ENCODE data around the gene SDS.

Gene SDS

DNA sequence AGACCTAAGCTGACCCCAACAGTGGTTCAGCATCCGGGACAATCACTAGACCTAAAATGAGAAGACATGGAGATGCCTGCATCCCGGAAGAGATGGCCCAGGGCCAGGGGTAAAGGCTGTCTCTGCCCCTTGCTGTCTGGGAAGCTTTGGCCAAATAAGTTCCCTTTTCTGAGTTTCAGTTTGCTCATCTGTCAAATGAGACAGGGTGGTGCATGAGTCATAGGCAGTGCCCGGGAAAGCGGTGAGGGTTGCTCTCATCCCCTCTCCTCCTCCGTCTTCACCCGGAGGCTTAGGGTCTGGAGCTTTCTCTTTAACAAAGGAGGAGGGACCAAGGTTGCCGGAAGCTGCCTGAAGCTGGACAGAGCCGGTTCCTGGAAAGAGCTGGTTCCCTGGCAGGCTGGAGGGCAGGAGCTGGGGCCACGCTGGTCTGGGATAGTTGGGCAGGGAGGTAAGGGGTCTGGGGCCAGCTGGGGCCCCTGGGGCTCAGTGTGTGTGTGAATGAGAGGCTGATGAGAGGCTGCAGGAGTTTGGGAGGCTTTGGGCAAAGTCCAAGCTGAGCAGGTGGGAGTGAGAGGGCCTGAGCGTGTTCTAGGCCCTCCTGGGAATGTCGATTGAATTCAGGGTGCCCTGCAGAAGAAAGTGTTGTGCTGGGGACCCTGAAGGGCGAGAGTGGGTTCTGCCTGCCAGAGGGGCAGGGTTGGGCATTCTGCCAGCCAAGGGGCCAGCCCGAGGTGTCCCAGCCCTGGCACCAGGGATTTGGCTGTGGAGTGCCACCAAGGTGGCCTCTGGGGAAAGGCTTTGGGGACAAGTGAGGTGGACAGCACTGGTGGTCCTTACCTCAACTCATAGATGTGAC is 18.6 kb upstream of the SDS start, which contains the start of gene SDSL:
SDSL (plus strand) TSS at position 351 of the 856 bp plus-strand sequence. CDS start 5,603 bp downstream, outside the sequence.
- Histone ChIP-seq H3K4me2 (peak within 1 kb of the TSS; percentile 54 to 99 (median 81)), H3K4me1 (peaks cover 14 to 70% (median 25%) of the 10 kb centered on the region in 10 experiments), H3K9ac (peak within 1 kb of the TSS; percentile 15 to 91 (median 68); a peak in 18 of 22 replicates), H3K27ac (peak within 1 kb of the TSS; percentile 21 to 86 (median 76); a peak in 19 of 22 replicates), H4K20me1 (no peaks in the 10 kb centered on the region; a peak in 1 of 22 replicates), H3K36me3 (no peaks in the 10 kb centered on the region), H3K27me3 (peaks cover 8 to 16% (median 9%) of the 10 kb centered on the region in 11 experiments), H3K4me3 (peak within 1 kb of the TSS in 8 of 10 experiments; percentile 28 to 68 (median 56); a peak in 14 of 20 replicates), H3K9me3 (replicated peaks in 1 of 11) (no peaks in the 10 kb centered on the region)
- TF ChIP-seq Cebpa-rat (IDR thresholded peaks at IDR 0.05) = no peak

DNA sequence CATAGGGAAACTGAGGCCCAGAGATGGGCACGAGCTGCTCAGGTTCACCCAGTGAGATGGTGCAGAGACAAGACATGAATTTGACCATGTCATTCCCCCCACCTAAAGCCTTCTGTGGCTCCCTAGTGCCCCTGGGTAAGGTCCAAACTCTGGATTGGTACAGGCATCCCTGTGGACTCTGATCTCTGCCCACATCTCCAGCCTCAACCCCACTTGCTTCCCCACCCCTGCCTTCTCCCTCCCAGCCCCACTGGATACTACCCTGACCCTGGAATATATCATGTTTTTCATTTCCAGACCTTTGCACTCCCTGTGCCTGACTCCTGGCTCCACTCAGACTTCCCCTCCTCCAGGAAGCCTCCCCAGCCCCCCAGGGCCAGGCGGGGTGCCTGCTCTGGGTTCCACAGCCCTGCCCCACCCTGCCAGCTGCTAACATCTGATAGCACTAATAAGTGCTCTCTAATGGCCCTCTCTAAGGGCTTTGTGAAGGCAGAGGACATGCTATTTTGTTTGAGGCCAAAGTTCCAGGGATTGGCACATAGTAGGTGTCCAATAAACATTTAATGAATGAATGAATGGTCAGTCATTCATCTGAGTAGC is 17.4 kb upstream of the SDS start:
- Histone ChIP-seq H3K4me2 (peak overlapping the region in 6 of 11 experiments; percentile 69 to 99 (median 96); a peak in 9 of 22 replicates), H3K9ac (peak overlapping the region in 1 of 11 experiments; percentile 12; a peak in 1 of 22 replicates), H3K27ac (peak overlapping the region in 5 of 11 experiments; percentile 28 to 86 (median 79); a peak in 7 of 22 replicates), H4K20me1 (no peaks in the 10 kb centered on the region; a peak in 1 of 22 replicates), H3K27me3 (peaks cover 0 to 5% (median 0%) of the 10 kb centered on the region in 11 experiments; a peak in 2 of 22 replicates), H3K36me3 (no peaks in the 10 kb centered on the region), H3K4me3 (no peak overlapping the region), H3K9me3 (replicated peaks in 1 of 11) (no peaks in the 10 kb centered on the region), H3K4me1 (peaks cover 14 to 80% (median 24%) of the 10 kb centered on the region in 10 experiments)
- no peak for TF ChIP-seq Cebpa-rat (IDR thresholded peaks at IDR 0.05)

DNA sequence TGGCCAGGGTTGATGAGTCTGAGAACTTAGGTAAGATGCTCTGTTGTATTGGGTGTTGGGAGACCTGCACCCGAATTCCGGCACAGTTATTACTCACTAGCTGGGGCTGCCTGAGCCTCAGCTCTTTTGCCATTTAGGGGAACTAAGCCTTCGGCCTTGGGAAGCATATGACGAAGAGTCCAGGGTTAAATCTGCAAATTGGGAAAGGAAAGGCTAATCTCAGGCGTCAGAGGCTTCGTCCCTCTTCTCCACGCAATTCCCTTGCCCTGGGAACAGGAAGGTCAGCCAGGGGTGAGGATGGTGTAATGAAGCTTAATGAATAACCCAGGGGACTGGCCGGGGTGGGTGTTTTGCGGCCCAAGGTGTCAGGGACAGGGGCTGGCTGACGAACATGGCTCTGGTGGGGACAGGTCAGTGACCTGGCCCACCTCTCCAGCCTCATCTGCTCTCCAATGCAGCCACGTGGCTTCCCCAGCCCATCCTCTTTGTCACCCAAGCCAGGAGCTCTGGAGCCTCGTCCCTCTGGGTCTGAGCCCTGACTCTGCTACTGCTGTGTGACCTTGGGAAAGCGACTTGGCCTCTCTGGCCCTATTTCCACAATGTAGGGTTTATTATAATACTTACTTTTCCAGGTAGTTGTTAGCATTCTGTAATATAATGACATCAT is 14.7 kb upstream of the SDS start:
- no peak overlapping the region for H3K9ac ChIP-seq
- peak overlapping the region in 1 of 11 experiments; percentile 44; a peak in 2 of 22 replicates for H3K27ac ChIP-seq
- H3K36me3 ChIP-seq = no peaks in the 10 kb centered on the region
- H3K4me2 ChIP-seq = peak overlapping the region in 3 of 11 experiments; percentile 1 to 66 (median 63); a peak in 6 of 22 replicates
- no peaks in the 10 kb centered on the region for H3K27me3 ChIP-seq
- no peak overlapping the region for H3K4me3 ChIP-seq
- TF ChIP-seq Cebpa-rat (IDR thresholded peaks at IDR 0.05) = no peak
- no peaks in the 10 kb centered on the region for H3K9me3 ChIP-seq (replicated peaks in 1 of 11)
- H3K4me1 ChIP-seq = peaks cover 16 to 83% (median 23%) of the 10 kb centered on the region in 10 experiments
- 0 out of 22 replicates have a peak, but pooled peaks cover 0 to 6% (median 0%) of the 10 kb centered on the region in 11 experiments for H4K20me1 ChIP-seq

DNA sequence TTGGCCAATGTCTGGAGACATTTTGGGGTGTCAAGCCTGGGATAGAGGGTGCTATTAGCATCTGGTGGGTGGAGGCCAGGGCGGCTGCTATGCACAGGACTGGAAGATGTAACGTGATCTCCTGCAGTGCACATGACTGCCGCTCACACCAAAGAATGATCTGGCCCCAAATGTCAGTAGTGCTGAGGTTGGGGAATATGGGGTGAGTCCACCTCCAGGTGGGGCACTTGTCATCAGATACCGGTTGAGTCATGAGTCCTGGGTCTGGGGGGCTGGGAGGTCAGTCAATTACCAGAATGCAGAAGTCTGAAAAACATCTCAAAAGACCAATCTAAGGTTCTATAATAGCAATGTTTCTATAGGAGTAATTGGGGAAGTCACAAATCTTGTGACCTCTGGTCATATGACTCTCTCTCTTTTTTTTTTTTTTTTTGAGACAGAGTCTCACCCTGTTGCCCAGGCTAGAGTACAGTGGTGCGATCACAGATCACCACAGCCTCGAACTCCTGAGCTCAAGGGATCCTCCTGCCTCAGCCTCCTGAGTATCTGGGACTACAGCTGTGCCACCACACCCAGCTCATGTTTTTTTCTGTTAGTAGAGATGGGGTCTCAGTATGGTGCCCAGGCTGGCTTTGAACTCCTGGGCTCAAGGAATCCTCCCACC is 12.5 kb upstream of the SDS start:
- no peak for TF ChIP-seq Cebpa-rat (IDR thresholded peaks at IDR 0.05)
- peak overlapping the region in 4 of 11 experiments; percentile 28 to 73 (median 57); a peak in 4 of 22 replicates for H3K9ac ChIP-seq

DNA sequence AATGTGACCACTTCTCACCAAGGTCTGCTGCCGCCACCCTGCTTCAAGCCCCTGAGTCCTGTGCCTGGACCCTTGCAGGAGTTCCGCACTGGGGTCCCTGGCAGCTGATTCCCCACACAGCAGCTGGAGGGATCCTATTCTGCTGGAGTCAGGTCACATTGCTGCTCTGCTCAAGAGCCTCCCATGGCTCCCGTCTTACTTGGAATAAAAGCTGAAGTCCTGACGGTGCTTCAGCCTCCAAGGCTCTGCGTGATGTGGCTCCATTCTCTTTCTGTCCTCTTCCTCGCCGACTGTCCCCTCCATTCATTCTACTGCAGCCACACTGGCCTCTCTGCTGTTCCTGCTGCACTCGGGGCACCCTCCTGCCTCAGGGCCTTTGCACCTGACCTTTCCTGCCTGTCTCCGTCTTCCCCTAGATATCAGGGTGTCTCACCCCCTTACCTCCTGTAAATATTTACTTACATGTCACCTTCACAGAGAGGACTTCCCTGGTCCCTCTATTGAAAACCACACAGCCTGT is 10.9 kb upstream of the SDS start:
- TF ChIP-seq Cebpa-rat (IDR thresholded peaks at IDR 0.05) = no peak
- no peaks in the 10 kb centered on the region for H3K9me3 ChIP-seq (replicated peaks in 1 of 11)

More for the DNA sequence above, 12.5 kb upstream of the SDS start:
- H3K27me3 ChIP-seq = no peaks in the 10 kb centered on the region
- H4K20me1 ChIP-seq = 0 out of 22 replicates have a peak, but pooled peaks cover 0 to 6% (median 0%) of the 10 kb centered on the region in 11 experiments
- H3K36me3 ChIP-seq = no peaks in the 10 kb centered on the region
- no peaks in the 10 kb centered on the region for H3K9me3 ChIP-seq (replicated peaks in 1 of 11)
- H3K27ac ChIP-seq = peak overlapping the region in 5 of 11 experiments; percentile 59 to 94 (median 79); a peak in 9 of 22 replicates
- peaks cover 0 to 69% (median 10%) of the 10 kb centered on the region in 10 experiments; a peak in 18 of 20 replicates for H3K4me1 ChIP-seq
- no peak overlapping the region for H3K4me3 ChIP-seq
- H3K4me2 ChIP-seq = peak overlapping the region in 5 of 11 experiments; percentile 20 to 78 (median 66); a peak in 8 of 22 replicates

DNA sequence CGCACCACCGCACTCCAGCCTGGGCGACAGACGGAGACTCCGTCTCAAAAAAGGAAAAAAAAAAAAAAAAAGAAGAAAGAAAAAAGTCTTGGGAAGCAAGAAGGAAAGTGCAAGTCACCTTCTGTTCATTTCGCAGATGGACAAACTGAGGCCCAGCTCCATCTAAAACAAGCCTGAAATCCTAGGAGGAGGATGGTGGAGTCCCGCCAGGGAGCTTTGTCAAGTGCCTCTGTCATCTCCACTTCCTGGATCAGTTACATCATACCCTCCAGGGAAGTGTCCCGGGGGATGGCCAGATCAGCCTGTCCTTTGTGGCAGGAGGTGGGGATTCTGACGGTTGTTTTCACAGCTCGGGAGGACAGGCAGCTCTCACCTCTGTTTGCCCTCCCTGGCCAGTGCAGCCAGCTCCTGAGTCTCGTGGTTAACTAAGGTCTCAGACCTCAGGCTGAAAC is 9.8 kb upstream of the SDS start:
- peaks cover 0 to 54% (median 10%) of the 10 kb centered on the region in 10 experiments; a peak in 18 of 20 replicates for H3K4me1 ChIP-seq
- H3K27ac ChIP-seq = peak overlapping the region in 1 of 11 experiments; percentile 24; a peak in 2 of 22 replicates
- H3K9ac ChIP-seq = no peak overlapping the region
- H3K9me3 ChIP-seq (replicated peaks in 1 of 11) = no peaks in the 10 kb centered on the region
- peak overlapping the region in 10 of 11 experiments; percentile 5 to 70 (median 39); a peak in 15 of 22 replicates for H3K4me2 ChIP-seq
- no peaks in the 10 kb centered on the region for H3K27me3 ChIP-seq
- H4K20me1 ChIP-seq = 0 out of 22 replicates have a peak, but pooled peaks cover 0 to 6% (median 0%) of the 10 kb centered on the region in 11 experiments
- no peaks in the 10 kb centered on the region for H3K36me3 ChIP-seq
- no peak overlapping the region for H3K4me3 ChIP-seq
- TF ChIP-seq Cebpa-rat (IDR thresholded peaks at IDR 0.05) = no peak

More for the DNA sequence above, 10.9 kb upstream of the SDS start:
- Histone ChIP-seq H3K4me1 (peaks cover 0 to 58% (median 10%) of the 10 kb centered on the region in 10 experiments; a peak in 18 of 20 replicates), H3K27me3 (no peaks in the 10 kb centered on the region), H3K9ac (no peak overlapping the region), H4K20me1 (0 out of 22 replicates have a peak, but pooled peaks cover 0 to 6% (median 0%) of the 10 kb centered on the region in 11 experiments), H3K27ac (0 out of 22 replicates have a peak overlapping the region, but pooled peaks of 1 of the 11 experiments have one; percentile 79), H3K4me3 (no peak overlapping the region), H3K36me3 (no peaks in the 10 kb centered on the region), H3K4me2 (no peak overlapping the region; a peak in 1 of 22 replicates)

DNA sequence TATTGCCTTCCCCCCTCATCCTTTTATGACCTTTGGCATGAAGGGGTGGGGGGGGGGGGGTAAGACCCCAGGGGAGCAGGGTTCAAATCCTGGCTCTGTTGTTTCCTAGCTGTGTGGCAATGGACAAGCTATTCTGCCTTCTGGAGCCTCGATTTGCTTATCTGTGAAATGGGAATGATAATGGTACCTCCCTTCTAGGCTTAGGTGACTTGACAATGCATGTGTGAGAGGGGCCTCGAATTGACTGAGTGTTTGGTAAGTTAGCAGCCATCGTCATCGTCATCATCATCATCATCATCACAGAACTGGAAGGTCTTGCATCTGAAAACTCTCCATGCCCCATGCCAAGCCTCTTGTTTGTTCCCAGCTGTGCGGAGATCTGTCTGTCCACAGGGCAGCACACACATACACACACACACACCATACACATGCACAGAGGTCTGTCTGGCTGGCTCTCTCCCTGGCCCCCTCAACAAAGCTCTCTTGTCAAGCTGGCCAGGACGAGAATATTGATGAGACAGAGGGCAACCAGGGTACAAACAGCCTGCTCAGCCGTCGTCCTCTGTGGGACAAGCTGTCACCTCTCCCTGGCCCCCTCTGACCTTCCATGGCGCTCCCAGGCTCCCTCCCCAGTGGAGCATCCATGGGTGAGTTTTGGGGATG is 5.9 kb upstream of the SDS start:
- Histone ChIP-seq H3K9me3 (replicated peaks in 1 of 11) (no peaks in the 10 kb centered on the region), H4K20me1 (no peaks in the 10 kb centered on the region), H3K4me3 (no peak overlapping the region), H3K9ac (no peak overlapping the region), H3K27ac (no peak overlapping the region), H3K36me3 (no peaks in the 10 kb centered on the region), H3K4me1 (peaks cover under 1 to 48% (median 12%) of the 10 kb centered on the region in 10 experiments; a peak in 19 of 20 replicates), H3K4me2 (no peak overlapping the region), H3K27me3 (no peaks in the 10 kb centered on the region)
- TF ChIP-seq Cebpa-rat (IDR thresholded peaks at IDR 0.05) = no peak
